Retinal pigment epithelial cell (primary cell): ENCODE measurements around the gene MYH9.

Experiments used
- DNase-seq: peaks from one replicate; pipeline ENCODE4 v3.0.0-alpha.2; 2010; ENCODE audit warnings: low read depth
- H3K4me3 ChIP-seq: 2 replicates; pipeline ENCODE4 v1.5.1; 2011; ENCODE audit warnings: mild to moderate bottlenecking, low read length, control low read depth, moderate library complexity
- TF ChIP-seq, protein P1 (sequence below): conservative IDR thresholded peaks from 2 replicates; pipeline ENCODE4 v1.5.1; 2011; ENCODE audit warnings: low read depth, low read length, control low read depth, inconsistent platforms

MYH9 gene

DNA sequence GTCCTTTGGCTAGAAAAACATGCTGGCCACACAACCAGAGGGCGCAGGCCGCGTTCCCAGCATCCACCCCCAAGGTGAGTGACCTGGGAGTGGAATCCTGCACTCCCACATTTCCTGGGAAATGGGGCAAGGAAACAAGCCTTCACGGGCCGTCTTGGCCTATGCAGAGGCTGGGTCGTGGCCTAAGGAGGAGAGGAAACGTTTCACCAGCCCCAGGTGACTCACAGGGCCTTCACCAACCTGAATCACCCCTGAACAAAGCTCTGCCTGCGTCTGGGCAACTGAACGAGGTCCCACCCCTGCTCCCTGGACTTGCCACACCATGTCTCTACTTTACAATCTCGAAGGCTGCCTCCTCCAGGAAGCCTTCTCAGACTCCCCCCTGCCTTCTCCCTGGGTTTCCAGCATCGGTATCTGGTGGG lies 13.2 kb downstream of the MYH9 start:
- TF ChIP-seq, protein P1, sequence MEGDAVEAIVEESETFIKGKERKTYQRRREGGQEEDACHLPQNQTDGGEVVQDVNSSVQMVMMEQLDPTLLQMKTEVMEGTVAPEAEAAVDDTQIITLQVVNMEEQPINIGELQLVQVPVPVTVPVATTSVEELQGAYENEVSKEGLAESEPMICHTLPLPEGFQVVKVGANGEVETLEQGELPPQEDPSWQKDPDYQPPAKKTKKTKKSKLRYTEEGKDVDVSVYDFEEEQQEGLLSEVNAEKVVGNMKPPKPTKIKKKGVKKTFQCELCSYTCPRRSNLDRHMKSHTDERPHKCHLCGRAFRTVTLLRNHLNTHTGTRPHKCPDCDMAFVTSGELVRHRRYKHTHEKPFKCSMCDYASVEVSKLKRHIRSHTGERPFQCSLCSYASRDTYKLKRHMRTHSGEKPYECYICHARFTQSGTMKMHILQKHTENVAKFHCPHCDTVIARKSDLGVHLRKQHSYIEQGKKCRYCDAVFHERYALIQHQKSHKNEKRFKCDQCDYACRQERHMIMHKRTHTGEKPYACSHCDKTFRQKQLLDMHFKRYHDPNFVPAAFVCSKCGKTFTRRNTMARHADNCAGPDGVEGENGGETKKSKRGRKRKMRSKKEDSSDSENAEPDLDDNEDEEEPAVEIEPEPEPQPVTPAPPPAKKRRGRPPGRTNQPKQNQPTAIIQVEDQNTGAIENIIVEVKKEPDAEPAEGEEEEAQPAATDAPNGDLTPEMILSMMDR = no peak
- no peak overlapping the region for H3K4me3 ChIP-seq
- DNase-seq = no peak

DNA sequence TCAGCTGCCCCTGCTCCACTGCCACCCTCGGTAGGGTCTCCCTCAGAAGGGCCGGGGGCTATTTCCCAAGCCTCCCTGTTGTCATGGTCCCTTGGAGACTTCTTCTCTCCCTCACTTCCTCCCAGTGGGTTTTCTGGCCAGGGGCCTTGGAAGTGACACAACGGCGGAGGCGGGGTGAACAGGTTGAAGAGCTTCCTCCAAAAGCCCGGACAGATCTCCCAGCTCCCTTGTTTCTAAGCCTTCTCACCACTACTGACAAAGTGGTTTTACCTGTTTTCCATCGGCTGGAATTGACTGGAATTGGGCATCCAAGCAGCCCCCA lies 14.5 kb downstream of the MYH9 start:
- DNase-seq = no peak
- H3K4me3 ChIP-seq = no peak overlapping the region
- TF ChIP-seq, protein P1 = no peak

DNA sequence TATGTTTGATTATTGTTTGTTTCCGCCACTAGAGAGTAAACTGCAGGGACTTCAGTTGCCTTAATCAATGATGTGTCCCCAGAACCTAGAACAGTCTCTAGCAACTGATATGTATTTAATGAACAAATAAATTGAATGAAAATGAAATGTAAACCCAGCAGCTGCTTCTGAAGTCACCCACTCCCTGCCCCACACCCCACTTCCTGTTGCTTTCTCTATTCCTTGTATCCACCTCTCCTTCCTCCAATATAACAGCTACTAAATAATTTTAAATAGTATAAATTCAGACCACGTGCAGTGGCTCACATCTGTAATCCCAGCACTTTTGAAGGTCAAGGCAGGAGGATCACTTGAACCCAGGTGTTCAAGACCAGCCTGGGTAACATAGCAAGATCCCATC lies 15.8 kb downstream of the MYH9 start:
- H3K4me3 ChIP-seq = no peak overlapping the region
- DNase-seq = no peak
- TF ChIP-seq, protein P1 = no peak

DNA sequence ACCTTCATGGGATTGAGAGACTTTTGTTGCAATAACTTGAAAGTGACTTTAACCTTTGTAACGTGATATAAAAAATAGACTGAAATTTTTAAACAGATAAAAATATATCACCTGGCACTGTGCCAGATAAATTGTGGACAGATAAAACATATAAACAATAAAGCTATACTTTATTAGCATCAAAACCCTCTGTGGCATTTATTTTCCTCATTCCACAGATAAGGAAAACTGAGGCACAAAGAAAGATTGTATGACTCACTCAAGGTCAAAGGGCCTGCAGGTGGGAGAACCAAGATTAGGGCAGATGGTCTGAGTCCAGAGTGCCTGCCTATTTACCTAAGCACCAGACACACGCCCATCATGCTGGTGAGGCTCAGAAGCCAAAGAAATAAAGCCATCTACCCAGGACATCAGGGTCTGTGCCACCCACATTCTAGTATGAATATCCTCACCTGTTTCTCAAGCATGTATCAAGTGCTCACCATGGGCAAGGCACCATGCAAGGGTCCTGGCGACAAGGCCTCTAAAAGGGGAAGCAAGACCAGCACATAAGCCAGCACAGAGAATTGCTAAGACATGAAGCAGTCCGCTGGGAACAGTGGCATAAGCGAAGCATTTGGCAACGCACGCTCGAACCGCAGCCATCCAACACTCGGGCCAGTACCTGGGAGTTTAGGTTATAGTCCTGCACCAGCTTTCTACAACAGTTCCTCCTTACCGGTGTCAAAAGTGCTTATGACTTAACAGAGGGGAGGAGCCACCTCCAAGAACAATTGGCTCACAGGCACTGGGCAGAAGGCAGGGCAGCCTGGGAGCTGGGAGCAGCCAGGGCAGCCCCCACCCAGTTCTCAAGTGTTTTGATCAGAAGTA lies 17.6 kb downstream of the MYH9 start:
- TF ChIP-seq, protein P1 = no peak
- DNase-seq = peak; percentile 60
- H3K4me3 ChIP-seq = peak overlapping the region; percentile 19

DNA sequence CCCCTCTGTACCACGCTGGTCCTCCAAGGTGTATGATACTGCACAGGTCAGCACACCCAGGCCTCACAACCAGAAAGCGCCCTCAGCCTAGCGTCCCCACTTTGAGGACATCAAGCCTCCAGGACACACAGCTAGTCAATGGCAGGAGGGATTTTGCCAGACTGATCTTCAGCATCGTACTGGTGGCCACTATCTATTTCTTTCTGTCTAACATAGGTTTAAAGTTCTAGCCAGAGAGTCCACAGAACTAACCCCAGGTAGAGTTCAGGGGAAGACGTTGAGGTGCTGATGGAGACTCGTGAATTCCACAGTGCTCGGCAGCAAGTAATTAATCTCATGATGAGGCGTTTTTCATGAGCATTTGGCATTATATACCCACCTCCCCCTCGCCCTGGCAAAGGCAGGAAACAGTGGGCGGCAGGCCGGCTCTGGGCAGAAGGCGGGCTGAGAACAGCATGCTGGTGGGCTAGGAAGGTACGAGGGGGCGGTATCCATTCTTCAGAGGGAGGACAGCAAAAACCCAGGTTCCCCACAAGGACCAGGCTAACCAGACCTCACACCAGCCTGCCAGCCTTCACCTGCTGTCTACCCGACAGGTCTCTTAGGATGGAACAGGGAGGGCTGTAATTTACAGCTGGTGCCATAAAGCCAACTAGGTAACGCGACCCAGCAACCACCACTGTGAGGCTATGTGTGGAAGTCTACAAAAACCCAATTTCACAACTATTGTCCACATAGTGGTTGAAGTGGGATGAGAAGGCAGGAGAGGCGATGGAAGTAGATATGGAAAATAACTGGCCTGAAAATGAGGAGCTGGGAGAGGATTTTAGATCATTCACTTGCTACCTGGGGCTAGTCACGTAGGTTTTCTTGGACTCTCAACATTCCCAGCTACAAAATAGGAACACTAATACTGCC lies 18.5 kb downstream of the MYH9 start:
- TF ChIP-seq, protein P1 = no peak
- peak overlapping the region; percentile 4 for H3K4me3 ChIP-seq
- DNase-seq = peak; percentile 44

DNA sequence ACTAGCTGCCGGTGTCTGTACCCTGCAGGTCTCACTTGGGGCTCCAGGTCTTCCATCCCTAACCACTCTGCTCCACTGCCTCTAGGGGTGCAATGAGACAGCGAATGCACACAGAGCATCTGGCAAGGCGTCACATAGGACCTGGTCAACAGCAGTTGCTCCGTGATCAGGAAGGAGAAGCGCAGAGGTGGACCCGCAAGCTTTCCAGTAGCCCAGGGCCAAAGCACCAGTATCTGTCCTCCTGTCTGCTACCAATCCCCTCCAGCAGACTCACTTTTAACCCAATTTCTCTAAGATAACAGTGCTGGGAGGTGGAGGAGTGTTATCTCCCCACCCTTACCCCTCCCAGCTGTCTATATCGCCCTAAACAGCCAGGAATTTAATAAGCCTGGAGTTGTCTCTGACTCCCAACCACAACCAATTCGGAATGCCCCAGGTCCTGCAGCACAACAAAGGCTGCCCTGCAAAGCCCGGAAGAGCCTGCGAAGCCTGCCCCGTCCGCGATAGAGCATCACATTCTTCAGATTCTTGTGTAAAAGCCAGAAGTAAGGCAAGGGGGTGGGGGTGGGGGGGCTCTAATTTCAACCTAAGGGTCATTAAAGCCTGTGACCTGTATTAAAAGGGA lies 19.3 kb downstream of the MYH9 start:
- peak overlapping the region; percentile 6 for H3K4me3 ChIP-seq
- peak; percentile 60 for DNase-seq
- TF ChIP-seq, protein P1 = peak; percentile 44
